MM.1S (cell line): ENCODE results near the gene HOXC4.

Experiments used
- DNase-seq: peaks from one replicate; pipeline ENCODE4 v3.0.0-alpha.2; 2015
- H2AFZ ChIP-seq: fragments of 300-600 bp; sonication (generic); 2 replicates; pipeline ENCODE4 v1.6.0; 2016; ENCODE audit warnings: antibody characterized with exemption, low read length
- H3F3A ChIP-seq: fragments of 300-600 bp; sonication (generic); 2 replicates; pipeline ENCODE4 v1.6.1; 2016; ENCODE audit warnings: mild to moderate bottlenecking, antibody characterized with exemption, low read length, moderate library complexity, mixed read lengths; ENCODE audit not compliant: insufficient read depth
- H3K27ac ChIP-seq: fragments of 300-600 bp; sonication (generic); 2 replicates; pipeline ENCODE4 v1.5.1; 2016; ENCODE audit warnings: mild to moderate bottlenecking, low read length
- H3K27me3 ChIP-seq: fragments of 300-600 bp; sonication (generic); replicated peaks from 2 replicates; pipeline ENCODE4 v1.6.0; 2016; ENCODE audit warnings: low read length; ENCODE audit not compliant: insufficient read depth
- H3K36me3 ChIP-seq: fragments of 300-600 bp; sonication (generic); replicated peaks from 2 replicates; pipeline ENCODE4 v1.6.1; 2016; ENCODE audit warnings: mild to moderate bottlenecking, low read length, mixed read lengths; ENCODE audit not compliant: insufficient read depth
- H3K4me1 ChIP-seq: fragments of 300-600 bp; sonication (generic); 2 replicates; pipeline ENCODE4 v1.6.1; 2016; ENCODE audit warnings: low read length, mixed read lengths
- H3K4me2 ChIP-seq: fragments of 300-600 bp; sonication (generic); 2 replicates; pipeline ENCODE4 v1.6.0; 2016; ENCODE audit warnings: low read depth, low read length
- H3K4me3 ChIP-seq: fragments of 300-600 bp; sonication (generic); 2 replicates; pipeline ENCODE4 v1.5.1; 2016; ENCODE audit warnings: low read length, mixed read lengths
- H3K79me2 ChIP-seq: fragments of 300-600 bp; sonication (generic); 2 replicates; pipeline ENCODE4 v1.6.1; 2016; ENCODE audit warnings: mixed run types, low read length, mixed read lengths
- H3K9ac ChIP-seq: fragments of 300-600 bp; sonication (generic); 2 replicates; pipeline ENCODE4 v1.6.1; 2016; ENCODE audit warnings: low read length, mixed read lengths
- H3K9me2 ChIP-seq: fragments of 300-600 bp; sonication (generic); replicated peaks from 2 replicates; pipeline ENCODE4 v1.6.1; 2016; ENCODE audit warnings: mild to moderate bottlenecking, low read length, mixed read lengths; ENCODE audit not compliant: insufficient read depth
- H3K9me3 ChIP-seq: fragments of 300-600 bp; sonication (generic); replicated peaks from 2 replicates; pipeline ENCODE4 v1.6.1; 2016; ENCODE audit warnings: mild to moderate bottlenecking, low read length, mixed read lengths; ENCODE audit not compliant: insufficient read depth
- H4K20me1 ChIP-seq: fragments of 300-600 bp; sonication (generic); 2 replicates; pipeline ENCODE4 v1.6.1; 2016; ENCODE audit warnings: mild to moderate bottlenecking, low read length, moderate library complexity, mixed read lengths; ENCODE audit not compliant: insufficient read depth
- EZH2 ChIP-seq: fragments of 300-600 bp; sonication (generic); optimal IDR thresholded peaks from 2 replicates; pipeline ENCODE3; 2017; ENCODE audit warnings: low read depth, mild to moderate bottlenecking, antibody characterized with exemption, low read length, mixed read lengths
- EZH2phosphoT487 ChIP-seq: fragments of 300-600 bp; sonication (generic); IDR thresholded peaks from 2 replicates; pipeline ENCODE4 v1.6.1; 2018; ENCODE audit warnings: antibody characterized with exemption, low read length
- TF ChIP-seq, protein P1 (sequence below): fragments of 300-600 bp; sonication (generic); IDR thresholded peaks from 2 replicates; pipeline ENCODE4 v1.5.1; 2016; ENCODE audit warnings: antibody characterized with exemption, low read length, mixed read lengths

HOXC4 gene

GRCh38 chr12:54042970-54043853 is 10.4 kb upstream of the HOXC4 start:
- no peaks in the 10 kb centered on the region for H3K9me3 ChIP-seq
- no peak overlapping the region for H2AFZ ChIP-seq
- no peaks in the 10 kb centered on the region for H3F3A ChIP-seq
- TF ChIP-seq EZH2: no peak
- TF ChIP-seq, protein P1, sequence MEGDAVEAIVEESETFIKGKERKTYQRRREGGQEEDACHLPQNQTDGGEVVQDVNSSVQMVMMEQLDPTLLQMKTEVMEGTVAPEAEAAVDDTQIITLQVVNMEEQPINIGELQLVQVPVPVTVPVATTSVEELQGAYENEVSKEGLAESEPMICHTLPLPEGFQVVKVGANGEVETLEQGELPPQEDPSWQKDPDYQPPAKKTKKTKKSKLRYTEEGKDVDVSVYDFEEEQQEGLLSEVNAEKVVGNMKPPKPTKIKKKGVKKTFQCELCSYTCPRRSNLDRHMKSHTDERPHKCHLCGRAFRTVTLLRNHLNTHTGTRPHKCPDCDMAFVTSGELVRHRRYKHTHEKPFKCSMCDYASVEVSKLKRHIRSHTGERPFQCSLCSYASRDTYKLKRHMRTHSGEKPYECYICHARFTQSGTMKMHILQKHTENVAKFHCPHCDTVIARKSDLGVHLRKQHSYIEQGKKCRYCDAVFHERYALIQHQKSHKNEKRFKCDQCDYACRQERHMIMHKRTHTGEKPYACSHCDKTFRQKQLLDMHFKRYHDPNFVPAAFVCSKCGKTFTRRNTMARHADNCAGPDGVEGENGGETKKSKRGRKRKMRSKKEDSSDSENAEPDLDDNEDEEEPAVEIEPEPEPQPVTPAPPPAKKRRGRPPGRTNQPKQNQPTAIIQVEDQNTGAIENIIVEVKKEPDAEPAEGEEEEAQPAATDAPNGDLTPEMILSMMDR: no peak
- no peak for TF ChIP-seq EZH2phosphoT487
- no peaks in the 10 kb centered on the region for H4K20me1 ChIP-seq
- no peak overlapping the region for H3K27ac ChIP-seq
- no peak overlapping the region for H3K4me3 ChIP-seq
- no peaks in the 10 kb centered on the region for H3K9me2 ChIP-seq
- H3K27me3 ChIP-seq: peaks cover 75% of the 10 kb centered on the region
- DNase-seq: no peak
- no peaks in the 10 kb centered on the region for H3K79me2 ChIP-seq
- H3K36me3 ChIP-seq: no peaks in the 10 kb centered on the region
- no peak overlapping the region for H3K4me2 ChIP-seq
- no peaks in the 10 kb centered on the region for H3K4me1 ChIP-seq
- no peak overlapping the region for H3K9ac ChIP-seq

DNA sequence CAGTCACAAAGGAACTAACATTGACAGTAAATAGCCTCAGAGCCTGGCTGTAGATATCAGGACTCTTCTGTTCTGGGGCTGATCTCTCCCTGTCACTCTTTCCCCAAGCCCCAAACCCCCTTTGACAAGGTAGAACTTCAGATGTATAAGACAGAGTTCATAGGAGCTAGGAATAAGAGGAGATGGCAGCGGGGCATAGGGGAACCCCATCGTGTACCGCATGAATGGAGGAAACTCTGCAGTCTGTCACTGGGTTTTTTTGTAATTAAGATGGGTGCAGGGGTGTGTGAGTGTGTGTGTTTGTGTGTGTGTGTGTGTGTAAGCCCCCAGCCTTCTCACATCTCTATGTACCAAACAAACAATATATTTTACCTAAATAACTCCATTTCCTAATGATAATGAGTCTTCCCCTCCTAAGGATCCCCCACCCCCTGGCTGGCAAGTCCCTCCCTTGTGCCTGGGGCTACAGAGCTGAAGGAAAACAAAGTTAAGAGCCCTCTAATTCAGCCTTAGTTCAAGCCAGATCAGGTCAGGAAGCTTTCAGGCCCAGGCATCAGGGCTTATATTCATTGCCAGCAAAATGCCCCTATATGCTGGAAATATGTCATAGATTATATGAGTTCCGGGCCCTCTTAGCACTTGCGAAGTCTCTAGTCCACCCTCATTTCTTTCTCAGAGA is 9.1 kb upstream of the HOXC4 start:
- Histone ChIP-seq H3K36me3 (no peaks in the 10 kb centered on the region), H3K4me2 (no peak overlapping the region), H3K27ac (no peak overlapping the region), H3K27me3 (peaks cover 75% of the 10 kb centered on the region), H4K20me1 (no peaks in the 10 kb centered on the region), H3K4me3 (no peak overlapping the region), H3K79me2 (no peaks in the 10 kb centered on the region), H2AFZ (no peak overlapping the region), H3K4me1 (no peaks in the 10 kb centered on the region), H3K9me3 (no peaks in the 10 kb centered on the region), H3K9me2 (no peaks in the 10 kb centered on the region), H3F3A (no peaks in the 10 kb centered on the region), H3K9ac (no peak overlapping the region)
- TF ChIP-seq, protein P1: no peak
- TF ChIP-seq EZH2phosphoT487 (no peak), EZH2 (no peak)
- no peak for DNase-seq

DNA sequence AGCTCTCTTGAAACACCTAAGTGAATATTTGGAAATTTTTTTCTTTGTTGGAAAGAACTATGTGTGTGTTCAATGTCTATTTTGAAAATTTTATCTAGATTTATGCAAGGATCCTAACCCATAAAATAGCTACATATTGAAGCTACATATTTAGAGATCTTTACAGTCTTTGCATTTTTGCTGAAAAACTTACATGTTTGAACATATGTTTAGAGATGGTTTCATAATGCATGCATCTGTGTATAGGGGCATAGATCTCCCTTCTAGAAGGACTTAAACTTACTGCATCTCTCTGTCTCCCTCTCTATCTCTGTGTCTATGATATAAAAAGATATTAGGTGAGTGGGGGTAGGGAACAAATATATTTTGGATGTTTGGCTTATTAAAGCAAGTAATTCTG is 8.2 kb upstream of the HOXC4 start:
- H3K36me3 ChIP-seq: no peaks in the 10 kb centered on the region
- no peak overlapping the region for H3K27ac ChIP-seq
- TF ChIP-seq, protein P1: no peak
- TF ChIP-seq EZH2phosphoT487: no peak
- no peak overlapping the region for H3K4me2 ChIP-seq
- no peaks in the 10 kb centered on the region for H3K9me3 ChIP-seq
- no peaks in the 10 kb centered on the region for H3K79me2 ChIP-seq
- DNase-seq: no peak
- no peak overlapping the region for H3K4me3 ChIP-seq
- H3K9me2 ChIP-seq: no peaks in the 10 kb centered on the region
- no peaks in the 10 kb centered on the region for H3F3A ChIP-seq
- H3K4me1 ChIP-seq: no peaks in the 10 kb centered on the region
- H3K9ac ChIP-seq: no peak overlapping the region
- peaks cover 75% of the 10 kb centered on the region for H3K27me3 ChIP-seq
- no peak overlapping the region for H2AFZ ChIP-seq
- no peaks in the 10 kb centered on the region for H4K20me1 ChIP-seq
